Measurements from ENCODE around the gene PITPNM2. TPM values are rescaled to one million over a fixed set of nuclear protein-coding genes. Genes with fewer than 3 reads are reported as not detected.
A peak's percentile ranks its signal among the peaks of the same experiment; 100 is the strongest.

Gene PITPNM2
- total and polyA plus RNA-seq, 2 experiments from 2014 or later, result 3.6 to 6.3 TPM

DNA sequence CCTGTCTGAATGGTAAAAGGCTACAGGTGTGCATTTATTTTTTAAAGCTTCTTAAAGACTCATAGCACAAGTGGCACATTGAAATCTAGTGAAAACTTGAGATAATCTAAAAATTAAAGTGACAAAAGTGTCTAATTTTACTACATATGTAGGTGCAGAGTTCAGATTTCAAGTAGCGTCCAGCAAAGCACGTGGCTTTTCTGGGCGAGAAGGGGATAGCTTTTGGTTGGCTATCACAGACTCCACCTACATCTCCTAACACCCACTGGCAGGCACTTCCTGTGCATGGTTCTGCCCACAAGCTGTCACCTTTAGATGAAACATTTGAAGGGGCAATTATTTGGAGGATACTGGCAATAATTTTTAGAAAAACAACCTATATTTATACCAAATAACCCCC lies 1.9 kb upstream of the PITPNM2 start:
- WGBS (ENCODE audit: low lambda C conversion rate, missing lambda C conversion rate), result 86% methylated on average over 3 of the region's 3 CpGs
- Histone ChIP-seq H3K27me3 (no peaks in the 10 kb centered on the region), H2AFZ (no peak overlapping the region), H3K4me3 (no peak overlapping the region), H3K4me2 (no peak overlapping the region), H4K20me1 (ENCODE audit: insufficient read depth, poor library complexity, severe bottlenecking) (no peaks in the 10 kb centered on the region), H3K4me1 (ENCODE audit: insufficient read depth) (peaks cover 26% of the 10 kb centered on the region), H3K79me2 (peaks cover 13% of the 10 kb centered on the region), H3K9me2 (replicated peaks; ENCODE audit: insufficient read depth) (no peaks in the 10 kb centered on the region), H3K27ac (no peak overlapping the region), H3K36me3 (replicated peaks; ENCODE audit: insufficient read depth, low read depth) (no peaks in the 10 kb centered on the region), H3K9me3 (ENCODE audit: low read depth) (no peaks in the 10 kb centered on the region)
- no peak for DNase-seq (ENCODE audit: low spot score)
- TF ChIP-seq EZH2phosphoT487 (IDR thresholded peaks at IDR 0.05; ENCODE audit: low read depth, severe bottlenecking, unreplicated experiment) (no peak), EZH2 (IDR thresholded peaks at IDR 0.05; ENCODE audit: borderline replicate concordance) (no peak)

DNA sequence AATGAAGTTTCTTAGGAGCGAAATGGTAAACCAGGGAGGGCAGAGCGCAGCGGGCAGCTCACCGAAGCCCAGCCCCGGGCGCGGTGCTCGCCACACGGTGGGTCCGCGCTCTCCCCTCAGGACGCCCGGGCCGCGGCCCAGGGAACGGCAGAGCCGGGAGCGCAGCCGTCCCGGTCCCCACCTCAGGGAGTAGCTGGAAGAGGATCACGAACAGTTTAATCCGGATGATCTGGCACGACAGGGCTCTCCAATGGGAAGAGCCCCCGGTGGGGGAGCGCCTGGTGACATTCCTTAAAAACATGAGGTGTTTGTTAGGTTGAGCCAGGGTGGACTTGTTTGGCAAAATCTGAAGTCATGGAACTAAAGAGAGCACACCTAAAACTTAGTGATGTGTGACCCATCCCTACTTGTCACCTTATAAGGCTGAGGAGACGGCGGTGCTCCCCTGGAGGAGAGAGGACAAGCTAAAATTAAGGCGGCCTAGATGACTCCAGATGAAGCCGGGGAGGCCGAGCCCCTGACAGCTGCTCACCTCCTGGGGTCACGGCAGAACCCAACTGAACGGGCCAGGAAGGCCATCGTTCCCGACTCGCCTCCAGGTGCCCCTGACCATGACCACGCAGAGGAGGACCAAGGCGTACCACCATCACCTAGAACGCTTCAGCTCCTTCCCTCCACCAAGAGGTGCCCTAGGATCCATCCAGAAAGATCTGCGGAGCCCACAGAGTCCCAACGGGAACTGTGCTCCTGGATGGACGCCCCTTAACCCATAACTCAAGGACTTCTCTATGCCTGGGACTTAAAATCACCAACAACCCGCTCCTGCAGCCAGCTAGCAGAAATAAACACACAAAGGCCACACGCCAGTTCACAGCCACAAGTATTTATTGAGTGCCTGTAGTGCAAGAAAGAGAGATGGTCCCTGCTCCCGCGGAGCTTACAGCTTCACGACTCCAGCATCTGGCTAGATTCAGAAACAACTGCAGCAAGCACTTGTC lies 866 bp upstream of the PITPNM2 start:
- TF ChIP-seq, protein P1, sequence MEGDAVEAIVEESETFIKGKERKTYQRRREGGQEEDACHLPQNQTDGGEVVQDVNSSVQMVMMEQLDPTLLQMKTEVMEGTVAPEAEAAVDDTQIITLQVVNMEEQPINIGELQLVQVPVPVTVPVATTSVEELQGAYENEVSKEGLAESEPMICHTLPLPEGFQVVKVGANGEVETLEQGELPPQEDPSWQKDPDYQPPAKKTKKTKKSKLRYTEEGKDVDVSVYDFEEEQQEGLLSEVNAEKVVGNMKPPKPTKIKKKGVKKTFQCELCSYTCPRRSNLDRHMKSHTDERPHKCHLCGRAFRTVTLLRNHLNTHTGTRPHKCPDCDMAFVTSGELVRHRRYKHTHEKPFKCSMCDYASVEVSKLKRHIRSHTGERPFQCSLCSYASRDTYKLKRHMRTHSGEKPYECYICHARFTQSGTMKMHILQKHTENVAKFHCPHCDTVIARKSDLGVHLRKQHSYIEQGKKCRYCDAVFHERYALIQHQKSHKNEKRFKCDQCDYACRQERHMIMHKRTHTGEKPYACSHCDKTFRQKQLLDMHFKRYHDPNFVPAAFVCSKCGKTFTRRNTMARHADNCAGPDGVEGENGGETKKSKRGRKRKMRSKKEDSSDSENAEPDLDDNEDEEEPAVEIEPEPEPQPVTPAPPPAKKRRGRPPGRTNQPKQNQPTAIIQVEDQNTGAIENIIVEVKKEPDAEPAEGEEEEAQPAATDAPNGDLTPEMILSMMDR (IDR thresholded peaks at IDR 0.05; ENCODE audit: poor library complexity), result no peak
- no peak for TF ChIP-seq EZH2 (IDR thresholded peaks at IDR 0.05; ENCODE audit: borderline replicate concordance)
- Histone ChIP-seq H2AFZ (peak overlapping the region; percentile 100), H3K4me3 (peak overlapping the region; percentile 100), H3K27ac (peak overlapping the region; percentile 95), H3K9me3 (ENCODE audit: low read depth) (no peaks in the 10 kb centered on the region), H3K36me3 (replicated peaks; ENCODE audit: insufficient read depth, low read depth) (no peaks in the 10 kb centered on the region), H4K20me1 (ENCODE audit: insufficient read depth, poor library complexity, severe bottlenecking) (no peaks in the 10 kb centered on the region), H3K4me2 (peak overlapping the region; percentile 100), H3K9me2 (replicated peaks; ENCODE audit: insufficient read depth) (no peaks in the 10 kb centered on the region), H3K27me3 (no peaks in the 10 kb centered on the region), H3K4me1 (ENCODE audit: insufficient read depth) (peaks cover 26% of the 10 kb centered on the region), H3K79me2 (peaks cover 19% of the 10 kb centered on the region)
- 39% methylated on average over 46 of the region's 46 CpGs for WGBS (ENCODE audit: low lambda C conversion rate, missing lambda C conversion rate)
- DNase-seq (ENCODE audit: low spot score), result peak; percentile 53

DNA sequence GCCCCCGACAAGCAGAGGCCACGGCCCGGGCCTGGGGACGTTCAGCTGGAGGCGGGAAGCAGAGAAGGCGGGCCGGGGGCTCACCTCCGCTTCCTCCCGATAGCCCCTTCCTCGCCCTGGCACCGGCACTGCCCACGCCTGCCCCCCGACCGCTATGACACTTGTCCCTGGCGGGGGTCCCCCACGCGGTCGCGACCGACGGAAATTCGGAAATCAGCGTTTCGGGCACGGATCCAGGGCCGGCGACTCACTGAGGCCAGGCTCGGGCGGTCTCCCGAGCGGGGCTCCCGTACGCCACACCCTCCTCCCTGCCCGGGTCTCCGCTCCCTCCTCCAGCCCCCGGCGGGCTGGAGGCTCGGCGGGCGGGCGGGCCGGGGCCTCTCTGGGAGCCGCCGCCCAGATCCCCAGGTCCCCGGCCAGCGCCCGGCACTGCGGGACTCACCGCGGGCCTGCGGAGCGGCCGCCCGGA lies 581 bp downstream of the PITPNM2 start:
- H4K20me1 ChIP-seq (ENCODE audit: insufficient read depth, poor library complexity, severe bottlenecking), result no peaks in the 10 kb centered on the region
- H3K4me1 ChIP-seq (ENCODE audit: insufficient read depth), result peaks cover 26% of the 10 kb centered on the region
- H3K4me3 ChIP-seq, result peak overlapping the region; percentile 39
- 2% methylated on average over 32 of the region's 54 CpGs for WGBS (ENCODE audit: low lambda C conversion rate, missing lambda C conversion rate)
- DNase-seq (ENCODE audit: low spot score), result no peak
- H3K27me3 ChIP-seq, result no peaks in the 10 kb centered on the region
- TF ChIP-seq, protein P1 (IDR thresholded peaks at IDR 0.05; ENCODE audit: poor library complexity), result no peak
- TF ChIP-seq EZH2phosphoT487 (IDR thresholded peaks at IDR 0.05; ENCODE audit: low read depth, severe bottlenecking, unreplicated experiment), result no peak
- TF ChIP-seq EZH2 (IDR thresholded peaks at IDR 0.05; ENCODE audit: borderline replicate concordance), result no peak
- H3K9me3 ChIP-seq (ENCODE audit: low read depth), result no peaks in the 10 kb centered on the region
- H3K4me2 ChIP-seq, result peak overlapping the region; percentile 100
- peak overlapping the region; percentile 71 for H2AFZ ChIP-seq
- no peaks in the 10 kb centered on the region for H3K9me2 ChIP-seq (replicated peaks; ENCODE audit: insufficient read depth)
- H3K79me2 ChIP-seq, result peaks cover 30% of the 10 kb centered on the region
- peak overlapping the region; percentile 57 for H3K27ac ChIP-seq
- no peaks in the 10 kb centered on the region for H3K36me3 ChIP-seq (replicated peaks; ENCODE audit: insufficient read depth, low read depth)

Data from hepatocyte (in vitro differentiated cells).